ENCODE measurements around the gene DXO. TPM values are rescaled to one million over a fixed set of nuclear protein-coding genes. Genes with fewer than 3 reads are reported as not detected.

The DXO gene
- total and polyA plus RNA-seq, 2 of the 13 experiments (the other 11 are each of a cell fraction or from before 2014, with no cell fraction given): 18.6 to 26.2 TPM

GRCh38 chr6:31927242-31927862, 44.6 kb downstream of the DXO start, which contains the start of gene C2 (continued):
- TF ChIP-seq EP300 (IDR thresholded peaks at IDR 0.05; ENCODE audit: low read depth in 2 of 2, low read length in 2 of 2): peak; percentile 91 to 95
- peak; percentile 90 for TF ChIP-seq EP300 (CRISPR knock-in tag; IDR thresholded peaks at IDR 0.05; ENCODE audit: borderline replicate concordance)
- TF ChIP-seq CENPT (CRISPR knock-in tag; IDR thresholded peaks at IDR 0.05; ENCODE audit: low read depth): no peak
- TF ChIP-seq YEATS4 (CRISPR knock-in tag; IDR thresholded peaks at IDR 0.05; ENCODE audit: borderline replicate concordance): peak; percentile 97
- TF ChIP-seq CC2D1A (CRISPR knock-in tag; IDR thresholded peaks at IDR 0.05): peak; percentile 80; the same call in 1 of the 2 replicates
- no peak for TF ChIP-seq ZNF619 (CRISPR knock-in tag; IDR thresholded peaks at IDR 0.05)
- peak; percentile 50; the same call in 1 of the 2 replicates for TF ChIP-seq EHMT2 (IDR thresholded peaks at IDR 0.05; ENCODE audit: borderline replicate concordance, low read depth, low read length)
- no peak for TF ChIP-seq ETS1 (CRISPR knock-in tag; IDR thresholded peaks at IDR 0.05)
- no peak; the same call in 1 of the 2 replicates for TF ChIP-seq ZNF564 (CRISPR knock-in tag; IDR thresholded peaks at IDR 0.05)
- TF ChIP-seq, protein P1, sequence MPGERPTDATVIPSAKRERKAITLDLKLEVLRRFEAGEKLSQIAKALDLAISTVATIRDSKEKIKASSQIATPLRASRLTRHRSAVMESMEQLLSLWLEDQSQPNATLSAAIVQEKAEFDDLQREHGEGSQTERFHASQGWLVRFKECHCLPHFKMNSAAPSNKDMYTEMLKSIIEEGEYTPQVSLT (CRISPR knock-in tag; IDR thresholded peaks at IDR 0.05; ENCODE audit: borderline replicate concordance, low read depth): no peak
- TF ChIP-seq HNRNPL (IDR thresholded peaks at IDR 0.05; ENCODE audit: low read depth, low read length): no peak
- peak; percentile 55 for TF ChIP-seq HNF1B (CRISPR knock-in tag; IDR thresholded peaks at IDR 0.05)
- TF ChIP-seq ZNF274 (CRISPR knock-in tag; IDR thresholded peaks at IDR 0.05): no peak; the same call in 1 of the 2 replicates
- TF ChIP-seq, protein P2, sequence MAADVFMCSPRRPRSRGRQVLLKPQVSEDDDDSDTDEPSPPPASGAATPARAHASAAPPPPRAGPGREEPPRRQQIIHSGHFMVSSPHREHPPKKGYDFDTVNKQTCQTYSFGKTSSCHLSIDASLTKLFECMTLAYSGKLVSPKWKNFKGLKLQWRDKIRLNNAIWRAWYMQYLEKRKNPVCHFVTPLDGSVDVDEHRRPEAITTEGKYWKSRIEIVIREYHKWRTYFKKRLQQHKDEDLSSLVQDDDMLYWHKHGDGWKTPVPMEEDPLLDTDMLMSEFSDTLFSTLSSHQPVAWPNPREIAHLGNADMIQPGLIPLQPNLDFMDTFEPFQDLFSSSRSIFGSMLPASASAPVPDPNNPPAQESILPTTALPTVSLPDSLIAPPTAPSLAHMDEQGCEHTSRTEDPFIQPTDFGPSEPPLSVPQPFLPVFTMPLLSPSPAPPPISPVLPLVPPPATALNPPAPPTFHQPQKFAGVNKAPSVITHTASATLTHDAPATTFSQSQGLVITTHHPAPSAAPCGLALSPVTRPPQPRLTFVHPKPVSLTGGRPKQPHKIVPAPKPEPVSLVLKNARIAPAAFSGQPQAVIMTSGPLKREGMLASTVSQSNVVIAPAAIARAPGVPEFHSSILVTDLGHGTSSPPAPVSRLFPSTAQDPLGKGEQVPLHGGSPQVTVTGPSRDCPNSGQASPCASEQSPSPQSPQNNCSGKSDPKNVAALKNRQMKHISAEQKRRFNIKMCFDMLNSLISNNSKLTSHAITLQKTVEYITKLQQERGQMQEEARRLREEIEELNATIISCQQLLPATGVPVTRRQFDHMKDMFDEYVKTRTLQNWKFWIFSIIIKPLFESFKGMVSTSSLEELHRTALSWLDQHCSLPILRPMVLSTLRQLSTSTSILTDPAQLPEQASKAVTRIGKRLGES (CRISPR knock-in tag; IDR thresholded peaks at IDR 0.05; ENCODE audit: borderline replicate concordance): peak; percentile 34; the same call in 1 of the 2 replicates
- TF ChIP-seq SYNCRIP (IDR thresholded peaks at IDR 0.05; ENCODE audit: insufficient read depth, low read depth, low read length): no peak
- no peak for TF ChIP-seq CERS6 (CRISPR knock-in tag; IDR thresholded peaks at IDR 0.05)
- TF ChIP-seq KLF16 (CRISPR knock-in tag; IDR thresholded peaks at IDR 0.05): peak in 1 of 2 experiments; percentile 82; a peak in 2 of 4 replicates
- peak; percentile 85 for TF ChIP-seq ETV5 (CRISPR knock-in tag; IDR thresholded peaks at IDR 0.05; ENCODE audit: borderline replicate concordance)
- TF ChIP-seq, protein P3, sequence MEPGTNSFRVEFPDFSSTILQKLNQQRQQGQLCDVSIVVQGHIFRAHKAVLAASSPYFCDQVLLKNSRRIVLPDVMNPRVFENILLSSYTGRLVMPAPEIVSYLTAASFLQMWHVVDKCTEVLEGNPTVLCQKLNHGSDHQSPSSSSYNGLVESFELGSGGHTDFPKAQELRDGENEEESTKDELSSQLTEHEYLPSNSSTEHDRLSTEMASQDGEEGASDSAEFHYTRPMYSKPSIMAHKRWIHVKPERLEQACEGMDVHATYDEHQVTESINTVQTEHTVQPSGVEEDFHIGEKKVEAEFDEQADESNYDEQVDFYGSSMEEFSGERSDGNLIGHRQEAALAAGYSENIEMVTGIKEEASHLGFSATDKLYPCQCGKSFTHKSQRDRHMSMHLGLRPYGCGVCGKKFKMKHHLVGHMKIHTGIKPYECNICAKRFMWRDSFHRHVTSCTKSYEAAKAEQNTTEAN (CRISPR knock-in tag; conservative IDR thresholded peaks at IDR 0.05): peak; percentile 99
- TF ChIP-seq TEAD2 (CRISPR knock-in tag; IDR thresholded peaks at IDR 0.05): no peak
- no peak for TF ChIP-seq ZNF776 (CRISPR knock-in tag; IDR thresholded peaks at IDR 0.05)

Measured in HepG2 (cell line).